ENCODE results near the gene CNTNAP2. TPM values are rescaled to one million over a fixed set of nuclear protein-coding genes. Genes with fewer than 3 reads are reported as not detected.

The CNTNAP2 gene
- total RNA-seq, 1 donor from 2014 or later, result 1.9 TPM

DNA sequence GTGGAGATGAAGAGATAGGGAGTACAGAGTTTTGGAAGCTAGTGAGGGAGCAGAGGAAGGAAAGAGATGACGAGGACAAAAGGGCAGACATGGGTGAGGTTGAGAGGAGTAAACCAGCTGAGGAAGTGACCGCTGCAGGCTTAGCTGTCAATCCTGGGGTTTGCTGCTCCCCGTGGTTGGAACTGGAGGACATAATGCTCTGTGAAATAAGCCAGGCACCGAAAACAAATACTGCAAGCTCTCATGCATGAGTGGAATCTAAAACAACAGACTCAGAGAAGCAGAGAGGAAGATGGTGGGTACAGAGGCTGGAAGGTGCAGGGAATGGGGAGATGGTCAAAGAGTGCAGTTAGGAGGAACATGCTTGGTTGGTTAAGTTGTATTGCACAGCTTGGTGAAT lies 1991.8 kb downstream of the CNTNAP2 start:
- no peak for DNase-seq

DNA sequence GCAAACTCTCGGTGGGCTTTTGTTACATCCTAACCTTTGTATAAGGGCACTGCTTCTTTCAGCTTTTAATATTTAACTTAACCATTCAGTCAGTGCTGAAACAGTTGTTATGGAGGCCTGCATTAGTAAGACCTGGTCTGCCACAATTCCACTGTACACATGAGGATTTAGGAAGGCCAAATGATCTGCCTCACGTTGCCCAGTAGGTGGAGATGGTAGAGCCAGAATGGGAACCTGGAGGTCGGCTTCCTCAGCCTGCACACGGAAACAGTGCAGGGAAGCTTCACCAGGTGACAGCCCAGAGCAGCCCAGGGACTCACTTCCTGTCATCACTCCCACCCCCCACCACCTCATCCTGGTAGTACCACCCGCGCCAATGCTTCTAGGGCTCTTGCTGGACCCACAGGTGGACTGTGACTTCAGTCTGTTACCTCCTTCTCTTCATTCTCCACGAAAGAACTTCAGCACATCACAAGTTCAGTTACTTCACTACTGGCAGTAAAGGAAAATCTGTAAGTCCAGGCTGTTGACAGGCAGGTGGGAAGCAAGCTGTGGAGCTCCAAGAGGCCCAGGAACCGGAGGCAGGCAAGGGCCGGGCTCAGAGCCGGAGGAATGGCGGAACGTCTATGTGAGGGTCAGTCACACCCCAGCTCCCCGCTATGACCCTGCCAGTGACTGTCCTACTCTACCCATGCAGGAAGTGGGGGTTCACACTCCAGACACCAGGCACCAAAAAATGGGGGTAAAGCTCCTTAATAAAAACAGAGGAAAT lies 1993.7 kb downstream of the CNTNAP2 start:
- no peak for DNase-seq

DNA sequence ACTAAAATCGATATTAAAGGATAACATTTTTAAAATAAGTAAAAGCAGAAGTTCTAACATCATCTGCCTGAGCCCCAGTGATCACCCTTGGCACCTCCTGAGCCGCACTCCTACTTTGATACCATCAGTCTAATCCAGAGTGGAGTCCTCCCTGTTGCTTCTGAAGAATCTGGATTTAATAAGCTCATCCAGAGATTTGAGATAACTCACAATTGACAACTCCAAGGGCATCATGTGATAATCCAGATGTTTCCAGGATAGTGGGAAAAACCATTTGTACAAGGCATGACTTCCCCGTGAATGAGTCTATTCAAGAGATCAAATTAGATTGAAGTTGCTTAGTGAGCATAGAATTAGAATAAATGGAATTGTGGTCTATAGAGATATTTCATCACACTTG lies 1998.2 kb downstream of the CNTNAP2 start:
- no peak for DNase-seq

DNA sequence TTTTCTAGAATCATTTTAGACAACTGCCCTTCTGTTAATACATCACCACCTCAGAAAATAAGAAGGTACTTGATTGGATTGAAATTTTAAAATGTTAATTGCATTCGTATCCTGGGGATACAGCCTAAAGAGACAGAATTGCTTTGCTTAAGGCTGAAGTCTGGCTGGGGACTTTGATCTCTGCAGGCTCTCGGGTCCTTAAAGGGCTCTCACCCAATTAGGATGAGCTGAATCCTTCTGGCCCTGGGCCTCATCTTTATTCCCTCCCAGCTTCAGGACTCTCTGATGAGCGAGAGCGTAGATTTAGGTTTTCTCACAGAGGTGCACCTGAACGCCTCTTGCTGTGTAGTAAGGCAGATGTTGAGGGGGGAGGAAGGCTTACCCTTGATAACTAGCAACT lies 1998.7 kb downstream of the CNTNAP2 start:
- no peak for DNase-seq

DNA sequence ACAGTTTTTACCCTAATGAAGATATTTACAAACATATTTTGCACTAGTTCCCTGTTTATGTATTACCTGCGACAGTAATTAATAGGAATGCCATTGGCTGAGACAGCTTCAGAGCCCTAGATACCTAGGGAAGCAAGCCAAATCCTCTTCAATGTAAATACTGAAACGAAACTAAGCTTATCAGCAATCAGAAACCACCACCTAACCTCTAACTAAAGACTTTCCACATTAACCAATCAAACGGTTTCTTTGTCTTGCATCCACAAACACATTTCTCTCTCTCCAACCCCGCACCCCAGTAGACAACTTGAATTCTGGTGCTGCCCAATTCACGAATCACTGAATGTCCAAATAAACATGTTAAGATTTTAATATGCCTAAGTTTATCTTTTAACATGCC lies 1999.6 kb downstream of the CNTNAP2 start:
- DNase-seq, result no peak

DNA sequence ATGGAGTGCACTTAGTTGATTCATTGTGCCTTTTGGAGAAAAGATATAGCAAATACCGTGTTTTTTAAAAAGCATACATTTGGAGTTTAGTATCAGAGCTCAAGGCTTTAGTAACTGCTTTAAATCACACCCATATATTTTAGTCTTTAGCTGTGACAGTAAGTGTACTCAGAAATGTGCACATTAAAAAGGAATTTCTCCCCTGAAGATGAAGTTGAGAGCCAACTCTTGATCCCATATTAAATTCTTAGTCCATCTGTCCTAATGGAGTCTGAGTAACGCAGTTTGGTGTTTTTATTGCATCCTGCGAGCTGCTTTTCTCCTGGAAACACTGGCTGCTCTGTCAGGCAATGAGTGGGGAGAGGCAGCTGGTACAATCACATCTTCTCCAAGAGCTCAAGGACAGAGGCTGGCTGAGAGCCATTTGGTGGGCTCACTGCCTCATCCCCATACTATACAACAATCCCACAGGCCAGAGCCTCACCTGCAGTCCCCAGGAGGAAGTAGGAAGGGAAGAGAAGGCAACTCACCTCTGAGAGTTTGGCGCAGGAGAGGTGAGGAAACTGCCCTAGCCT lies 2000.3 kb downstream of the CNTNAP2 start:
- DNase-seq, result no peak

DNA sequence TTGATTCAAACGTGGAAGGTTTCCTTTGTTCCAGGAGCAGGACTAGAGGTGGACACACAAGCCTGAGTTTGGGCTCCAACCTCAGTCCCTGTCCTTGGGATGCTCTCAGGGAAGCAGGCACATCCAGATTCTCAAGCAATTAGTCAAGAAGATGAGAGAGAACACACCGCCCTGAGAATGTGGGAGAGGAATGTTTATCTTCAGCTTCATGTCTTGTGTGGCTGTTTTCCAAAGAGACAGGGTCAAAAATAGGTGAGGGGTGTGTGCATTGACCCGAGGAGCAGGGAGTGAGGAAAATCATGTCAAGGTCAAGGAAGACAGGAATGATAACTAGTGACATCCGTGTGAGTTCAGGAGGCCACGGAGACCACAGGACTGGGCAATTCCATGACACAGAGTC lies 2001.8 kb downstream of the CNTNAP2 start:
- DNase-seq, result no peak

DNA sequence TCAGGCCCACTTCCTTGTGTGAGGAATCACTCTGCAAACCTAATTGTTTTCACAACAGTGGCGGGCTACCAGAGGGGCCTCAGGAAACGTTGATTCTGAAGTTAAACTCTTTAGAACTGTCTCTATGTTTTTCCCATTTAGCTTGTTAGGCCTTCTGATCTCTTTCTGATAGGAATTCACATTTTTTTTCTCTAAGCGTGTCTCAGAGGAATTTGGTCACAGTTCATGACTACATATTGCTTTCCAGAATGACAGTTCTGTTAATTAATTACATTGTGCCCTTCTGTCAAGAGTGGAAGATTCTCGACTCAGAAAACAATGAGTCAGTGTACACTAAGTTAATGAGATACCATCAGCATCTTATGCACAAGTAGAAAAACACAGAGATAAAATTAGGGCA lies 2004.8 kb downstream of the CNTNAP2 start:
- DNase-seq, result no peak

DNA sequence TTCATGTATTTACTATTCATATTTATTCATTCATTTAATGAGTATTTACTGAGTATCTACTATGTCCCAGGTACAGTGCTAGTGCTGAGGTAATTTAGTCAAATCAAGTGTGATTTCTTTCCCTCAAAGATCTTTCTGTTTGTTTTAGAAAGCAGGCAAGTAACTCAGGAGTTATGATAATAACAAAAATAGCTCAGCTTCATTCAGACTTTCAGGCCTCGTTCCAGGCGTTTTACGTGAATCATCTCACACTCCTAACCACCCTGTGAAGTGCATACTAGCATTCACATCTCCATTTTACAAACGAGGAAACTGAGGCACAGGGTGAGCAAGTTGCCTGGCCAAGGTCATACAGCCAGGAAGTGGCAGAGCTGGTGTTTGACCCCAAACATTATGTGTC lies 2005.2 kb downstream of the CNTNAP2 start:
- no peak for DNase-seq

DNA sequence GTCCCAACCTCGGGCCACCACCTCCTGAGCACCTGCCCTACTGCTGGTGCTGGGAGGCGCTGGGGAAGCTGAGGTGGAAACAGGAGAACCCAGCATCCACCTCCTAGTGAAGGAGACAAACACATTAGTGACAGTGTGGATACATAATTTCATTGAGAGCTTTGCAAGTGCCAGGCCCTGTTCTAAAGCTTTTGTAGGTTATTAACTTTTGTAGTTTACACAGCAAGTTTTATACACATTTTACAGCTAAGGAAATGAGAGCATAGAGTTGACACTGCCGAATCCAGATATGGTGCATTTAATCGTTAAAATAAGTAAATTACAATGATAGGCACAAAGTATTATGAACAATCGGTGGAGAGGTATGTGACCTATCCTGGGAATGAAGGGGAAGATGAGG lies 2007.9 kb downstream of the CNTNAP2 start:
- no peak for DNase-seq

DNA sequence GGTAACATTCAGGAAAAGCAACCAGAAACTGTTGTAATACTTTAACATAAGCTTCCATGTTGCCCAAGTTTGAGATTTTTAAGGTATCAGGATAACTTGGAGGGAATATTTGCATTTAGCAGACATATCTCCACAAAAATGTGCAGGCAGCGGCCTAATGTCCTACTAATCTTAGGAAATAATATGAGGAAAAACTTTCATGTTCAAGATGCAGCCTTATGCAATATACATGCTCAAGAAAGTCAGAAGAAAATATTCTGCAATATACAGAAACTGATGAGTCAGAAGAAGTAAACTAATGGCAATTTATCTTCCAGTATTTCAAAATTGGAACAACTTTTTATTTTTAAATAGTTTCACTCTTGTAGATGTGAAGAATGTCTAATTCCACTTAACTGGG lies 2010.8 kb downstream of the CNTNAP2 start:
- DNase-seq, result no peak

DNA sequence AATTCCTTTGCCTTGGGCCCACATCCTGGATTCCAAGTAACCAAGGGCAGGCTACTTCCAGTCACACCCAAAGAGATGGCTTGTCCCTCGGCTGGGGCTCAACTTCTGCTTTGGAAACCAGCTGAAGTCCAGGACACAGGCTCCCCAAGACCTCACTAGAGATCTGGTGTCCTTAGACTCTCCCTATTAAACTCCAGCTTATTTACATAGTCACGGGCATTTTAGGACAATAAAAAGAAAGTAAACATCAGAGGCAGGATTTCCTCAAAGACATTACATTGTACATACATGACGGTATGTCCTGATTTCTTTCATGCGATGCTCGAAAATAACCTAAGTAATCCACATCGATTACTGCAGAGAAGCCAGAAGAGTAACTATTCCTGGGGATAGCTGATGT lies 2012.4 kb downstream of the CNTNAP2 start:
- DNase-seq, result no peak

DNA sequence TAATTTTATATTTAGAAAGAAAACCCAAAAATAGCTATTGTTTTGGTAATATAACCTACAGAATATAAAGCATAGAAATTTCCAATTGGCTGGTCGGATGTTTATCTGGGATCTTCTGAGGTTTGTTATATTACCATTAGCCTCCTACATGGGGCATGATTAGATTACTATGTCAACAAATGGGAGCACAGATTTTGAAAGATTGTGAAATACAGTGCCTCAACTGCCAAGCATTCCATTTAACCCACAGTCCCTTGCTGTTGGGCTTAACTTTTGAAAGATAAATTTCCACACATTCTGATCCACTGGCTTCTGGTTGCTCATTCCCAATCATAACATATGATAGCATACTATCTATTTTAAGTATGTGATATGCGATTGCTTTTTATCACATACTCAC lies 2018.5 kb downstream of the CNTNAP2 start:
- DNase-seq, result no peak

DNA sequence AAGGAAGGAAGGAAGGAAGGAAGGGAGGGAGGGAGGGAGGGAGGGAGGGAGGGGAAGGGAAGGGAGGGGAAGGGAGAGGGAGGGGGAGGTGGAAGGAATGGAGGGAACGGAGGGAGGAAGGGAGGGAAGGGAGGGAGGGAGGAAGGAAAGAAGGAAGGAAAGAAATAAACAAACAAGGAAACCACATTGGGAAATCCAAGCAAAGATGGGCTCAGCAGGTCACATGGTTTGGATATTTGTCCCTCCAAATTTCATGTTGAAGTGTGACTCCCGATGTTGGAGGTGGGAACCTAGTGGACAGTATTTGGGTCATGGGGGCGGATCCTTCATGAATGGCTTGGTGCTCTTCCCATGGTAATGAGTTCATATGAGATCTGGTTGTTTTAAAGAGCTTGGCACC lies 2019.4 kb downstream of the CNTNAP2 start:
- no peak for DNase-seq

DNA sequence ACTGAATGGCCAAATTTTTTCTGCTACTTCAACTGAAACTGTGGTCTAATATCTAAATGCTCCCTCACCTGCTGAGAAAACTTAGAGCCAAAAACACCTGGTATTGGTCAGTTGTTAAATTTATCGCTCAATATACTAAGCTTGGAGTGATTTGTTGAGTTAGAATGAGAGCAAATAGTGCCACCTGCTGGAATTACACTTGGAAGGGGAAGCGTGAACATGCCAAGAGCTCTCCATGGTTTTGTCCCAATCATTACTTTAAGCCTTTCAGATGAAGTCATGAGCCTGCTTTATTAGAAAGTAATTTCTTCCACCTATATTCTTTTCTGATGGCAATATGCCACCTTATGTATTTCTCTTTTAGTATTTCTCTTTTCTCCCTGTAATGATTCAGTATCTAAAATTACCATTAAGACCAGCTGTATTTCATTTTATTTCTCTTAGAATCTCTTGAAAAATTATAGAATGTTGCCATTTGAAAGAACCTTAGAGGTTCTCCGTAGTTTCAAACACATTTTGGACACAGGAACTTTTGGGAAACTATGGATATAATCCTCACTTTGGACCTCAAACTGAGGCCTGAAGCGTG lies 2026.2 kb downstream of the CNTNAP2 start:
- DNase-seq, result peak; percentile 67

DNA sequence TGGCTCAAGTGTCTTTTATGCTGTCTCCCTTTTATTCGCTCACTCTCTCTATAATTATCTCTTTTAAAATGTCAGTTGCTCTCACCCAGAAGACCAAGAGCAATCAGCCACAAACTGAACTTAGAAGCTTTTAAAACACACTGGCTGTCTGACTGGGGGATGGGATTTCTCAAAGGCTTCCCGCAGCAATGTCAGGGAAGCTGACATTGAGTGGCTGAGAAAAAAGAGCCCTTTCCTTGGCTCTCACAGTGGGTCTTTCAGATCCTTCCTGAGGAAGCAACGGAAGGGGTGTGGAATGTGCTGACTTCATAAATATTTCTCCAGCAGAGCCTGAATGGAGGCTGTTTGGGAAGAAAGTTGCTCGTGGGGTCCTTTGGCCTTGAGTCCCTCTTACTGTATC lies 2028.2 kb downstream of the CNTNAP2 start:
- no peak for DNase-seq

DNA sequence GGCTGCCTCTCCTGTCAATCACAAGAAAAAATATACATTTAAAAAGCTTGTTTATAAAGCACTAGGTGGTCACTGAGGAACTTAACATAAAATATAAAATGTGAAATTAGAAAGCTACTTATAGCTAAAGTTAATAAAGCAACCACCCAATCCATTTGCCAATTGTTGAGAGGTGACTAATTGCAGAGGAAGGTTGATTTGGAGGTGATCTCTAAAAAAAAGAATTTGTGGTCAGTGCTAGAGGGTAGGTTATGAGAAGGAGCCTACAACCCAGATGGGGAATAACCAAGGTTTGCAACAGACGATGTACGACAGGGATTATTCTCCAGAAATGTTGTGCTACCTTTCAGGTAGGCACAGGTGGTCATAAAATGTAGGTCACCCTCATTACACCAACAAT lies 2029.7 kb downstream of the CNTNAP2 start:
- no peak for DNase-seq

DNA sequence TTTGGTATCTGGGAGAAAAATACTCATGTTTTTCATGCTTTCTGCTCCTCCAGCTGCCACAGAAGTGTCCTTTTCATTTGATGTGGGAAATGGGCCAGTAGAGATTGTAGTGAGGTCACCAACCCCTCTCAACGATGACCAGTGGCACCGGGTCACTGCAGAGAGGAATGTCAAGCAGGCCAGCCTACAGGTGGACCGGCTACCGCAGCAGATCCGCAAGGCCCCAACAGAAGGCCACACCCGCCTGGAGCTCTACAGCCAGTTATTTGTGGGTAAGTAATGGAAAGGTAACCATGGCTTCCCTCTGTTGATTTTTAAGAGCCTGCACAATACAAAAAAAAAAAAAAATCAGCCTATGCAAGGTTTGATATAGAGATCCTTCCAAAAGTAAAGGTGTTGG lies 2030.8 kb downstream of the CNTNAP2 start:
- DNase-seq, result no peak

DNA sequence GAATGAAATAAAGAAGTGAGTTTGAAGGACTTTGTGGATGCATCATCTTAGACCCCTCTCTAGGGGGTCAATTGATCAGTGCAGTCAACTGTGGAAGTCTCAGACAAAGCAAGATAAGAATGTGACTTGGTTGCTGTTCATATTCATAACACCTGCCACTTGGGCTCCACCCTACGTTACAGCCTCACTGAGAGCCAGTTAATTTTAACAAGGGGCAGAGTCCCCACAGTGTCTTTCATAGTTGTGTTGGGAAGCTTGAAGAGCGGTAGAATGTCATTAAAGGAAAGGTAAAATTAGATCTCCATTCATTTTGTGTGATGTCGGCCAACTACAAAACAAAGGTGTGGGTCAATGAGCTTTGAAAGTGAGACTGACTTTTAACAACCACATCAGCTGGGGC lies 2031.9 kb downstream of the CNTNAP2 start:
- DNase-seq, result no peak

DNA sequence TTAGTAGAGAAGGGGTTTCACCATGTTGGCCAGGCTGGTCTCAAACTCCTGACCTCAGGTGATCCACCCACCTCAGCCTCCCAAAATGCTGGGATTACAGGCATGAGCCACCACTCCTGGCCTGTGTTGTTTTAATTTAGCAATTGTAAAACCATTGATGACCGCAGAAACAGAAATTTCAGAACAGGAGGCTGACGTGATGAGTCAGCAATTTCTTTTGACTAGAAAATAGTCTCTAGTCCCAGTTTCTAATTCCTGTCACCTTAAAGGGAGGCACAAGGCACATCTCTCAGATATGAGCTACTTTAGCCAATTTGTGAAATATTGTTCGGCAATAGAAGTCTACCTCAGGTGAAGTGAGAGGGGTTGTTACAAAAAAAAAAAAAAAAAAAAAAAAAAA lies 2033.1 kb downstream of the CNTNAP2 start:
- no peak for DNase-seq

DNA sequence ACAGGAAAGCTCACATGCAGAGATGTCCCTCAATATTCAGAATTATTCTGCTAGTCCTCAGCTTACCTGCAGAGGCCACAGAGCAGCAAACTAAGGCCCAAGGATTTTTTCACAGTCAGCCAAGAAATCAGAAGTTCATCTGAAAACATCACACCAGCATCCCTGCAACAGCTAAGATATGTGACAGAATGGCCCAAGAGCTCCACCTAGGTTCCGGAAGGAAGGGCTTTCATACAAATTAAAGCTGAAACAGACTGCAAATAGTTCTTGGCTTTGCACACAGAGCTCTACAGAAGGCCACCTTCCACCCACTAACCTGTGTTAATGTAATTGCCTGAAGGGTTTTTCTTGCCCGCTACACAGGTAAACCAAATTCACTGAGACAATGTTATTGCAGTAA lies 2035.2 kb downstream of the CNTNAP2 start:
- no peak for DNase-seq

DNA sequence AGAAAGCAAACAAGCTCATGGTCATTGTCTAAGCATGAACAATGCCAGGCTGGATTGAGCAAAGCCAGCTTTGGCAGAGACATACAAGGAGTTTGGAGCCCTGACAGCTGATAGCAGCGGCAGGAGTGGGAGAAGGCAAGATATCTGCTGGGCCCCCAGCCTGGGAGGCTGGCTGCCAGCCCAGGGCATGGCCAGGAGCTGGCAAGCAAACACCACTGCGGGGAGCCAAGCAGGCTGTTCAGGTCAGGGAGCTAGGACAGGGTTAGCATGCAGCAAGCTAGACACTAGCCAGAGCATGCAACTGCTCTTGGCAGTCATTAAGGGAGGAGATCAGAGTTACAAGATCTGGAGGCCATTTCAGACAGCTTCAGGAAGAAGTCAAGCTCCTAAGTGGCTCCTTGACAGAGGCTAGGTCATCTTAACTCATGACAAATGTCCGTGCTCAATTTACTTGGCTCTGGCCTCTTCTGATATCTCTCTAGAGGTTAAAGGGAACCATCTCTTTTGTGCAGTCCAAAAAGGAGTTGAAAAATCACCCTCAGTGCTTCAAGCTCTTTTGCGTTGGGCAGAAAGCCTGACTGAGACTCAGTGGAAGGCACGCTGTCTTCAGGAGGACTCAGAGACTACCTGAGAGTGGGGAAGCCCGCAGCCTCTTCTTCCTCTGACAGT lies 2037.1 kb downstream of the CNTNAP2 start:
- peak; percentile 74 for DNase-seq

DNA sequence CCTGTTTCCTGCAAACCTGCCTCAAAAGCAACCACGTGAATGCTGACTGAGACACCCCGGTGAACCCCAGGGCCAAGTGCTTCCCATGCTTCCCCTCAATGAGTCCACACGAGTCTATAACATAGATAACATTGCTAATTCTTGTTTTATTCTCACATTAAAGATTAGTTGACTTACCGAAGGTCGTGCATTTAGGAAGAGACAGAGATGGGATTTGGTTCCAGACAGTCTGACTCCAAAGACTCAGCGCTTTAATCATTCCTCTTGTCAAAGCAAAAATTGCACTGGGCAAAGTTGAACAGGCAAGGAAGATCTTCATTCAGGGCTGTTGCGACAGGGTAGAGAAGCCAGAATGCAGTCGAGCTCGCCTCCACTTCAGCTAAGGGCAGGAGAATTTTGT lies 2038.4 kb downstream of the CNTNAP2 start:
- DNase-seq, result no peak

DNA sequence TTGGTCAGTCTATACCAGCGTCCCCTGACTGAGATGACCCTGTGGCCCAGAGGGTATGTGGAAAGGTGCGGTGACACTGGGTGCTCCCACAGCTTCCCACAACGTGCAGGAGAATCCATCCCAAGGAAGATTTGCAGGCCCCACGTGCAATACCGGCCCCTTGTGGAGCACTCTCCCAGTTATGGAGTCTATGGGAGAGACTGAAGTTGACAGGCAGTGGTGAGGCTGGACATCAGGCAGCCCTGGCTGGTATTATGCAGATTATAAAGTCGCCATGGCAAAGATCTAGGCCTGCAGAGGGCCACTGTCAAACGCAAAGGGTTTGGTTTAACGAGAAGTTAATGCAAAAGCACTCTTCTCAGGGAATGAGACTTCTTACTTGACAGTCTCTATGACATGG lies 2039.2 kb downstream of the CNTNAP2 start:
- no peak for DNase-seq

Measured in tongue (tissue), 2 donors.